ENCODE measurements around the gene HSD17B3.

- TF ChIP-seq CTCF (conservative IDR thresholded peaks at IDR 0.05) (no peak), EZH2 (IDR thresholded peaks at IDR 0.05; ENCODE audit: low read depth) (no peak)
These were observed 38.7 kb upstream of the HSD17B3 start for GRCh38 chr9:96340707-96341106.

All from PC-9 (cell line).